ENCODE measurements around the gene CBX2.

GRCh38 chr17:79776376-79777119 lies 1.4 kb upstream of the CBX2 start:
- TF ChIP-seq CTCF (conservative IDR thresholded peaks at IDR 0.05 in 1 of 2, IDR thresholded peaks at IDR 0.05 in 1 of 2; ENCODE audit: low read depth in 1 of 2, low read length in 2 of 2): no peak
- TF ChIP-seq EZH2 (IDR thresholded peaks at IDR 0.05; ENCODE audit: low read length, missing control alignments): no peak

Data from fibroblast of lung (primary cell).